ENCODE data around the gene NKX1-2. TPM values are rescaled to one million over a fixed set of nuclear protein-coding genes. Genes with fewer than 3 reads are reported as not detected.

NKX1-2 gene
- total RNA-seq, 6 experiments from 2014 or later, result not detected

DNA sequence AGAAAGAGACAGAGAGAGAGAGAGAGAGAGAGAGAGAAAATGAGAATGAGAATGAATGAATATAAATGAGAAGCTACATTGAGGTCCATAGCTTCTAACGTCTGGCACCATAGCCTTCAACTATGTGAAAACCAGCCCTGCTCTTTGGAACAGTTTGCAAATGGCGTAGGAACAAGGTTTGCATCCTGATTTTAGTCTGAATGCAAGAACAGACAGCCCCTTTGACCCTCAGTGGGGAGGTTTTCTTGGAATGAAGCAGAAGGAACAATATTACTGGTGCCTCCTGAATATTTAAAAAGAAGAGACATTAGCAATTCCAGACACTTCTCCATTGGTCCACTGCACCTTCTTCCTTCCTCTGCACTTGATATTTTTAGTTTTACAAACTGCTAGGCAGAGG, 34.8 kb upstream of the NKX1-2 start:
- ATAC-seq (no peak), DNase-seq (no peak)
- WGBS (ENCODE audit: insufficient coverage, low coverage, low lambda C conversion rate, missing lambda C conversion rate), result no CpG with 5 or more reads among the region's 2 CpGs
- H3K4me3 ChIP-seq, result no peak overlapping the region
- no peaks in the 10 kb centered on the region for H3K27me3 ChIP-seq
- TF ChIP-seq POLR2A (IDR thresholded peaks at IDR 0.05), result no peak
- TF ChIP-seq, protein P1, sequence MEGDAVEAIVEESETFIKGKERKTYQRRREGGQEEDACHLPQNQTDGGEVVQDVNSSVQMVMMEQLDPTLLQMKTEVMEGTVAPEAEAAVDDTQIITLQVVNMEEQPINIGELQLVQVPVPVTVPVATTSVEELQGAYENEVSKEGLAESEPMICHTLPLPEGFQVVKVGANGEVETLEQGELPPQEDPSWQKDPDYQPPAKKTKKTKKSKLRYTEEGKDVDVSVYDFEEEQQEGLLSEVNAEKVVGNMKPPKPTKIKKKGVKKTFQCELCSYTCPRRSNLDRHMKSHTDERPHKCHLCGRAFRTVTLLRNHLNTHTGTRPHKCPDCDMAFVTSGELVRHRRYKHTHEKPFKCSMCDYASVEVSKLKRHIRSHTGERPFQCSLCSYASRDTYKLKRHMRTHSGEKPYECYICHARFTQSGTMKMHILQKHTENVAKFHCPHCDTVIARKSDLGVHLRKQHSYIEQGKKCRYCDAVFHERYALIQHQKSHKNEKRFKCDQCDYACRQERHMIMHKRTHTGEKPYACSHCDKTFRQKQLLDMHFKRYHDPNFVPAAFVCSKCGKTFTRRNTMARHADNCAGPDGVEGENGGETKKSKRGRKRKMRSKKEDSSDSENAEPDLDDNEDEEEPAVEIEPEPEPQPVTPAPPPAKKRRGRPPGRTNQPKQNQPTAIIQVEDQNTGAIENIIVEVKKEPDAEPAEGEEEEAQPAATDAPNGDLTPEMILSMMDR (IDR thresholded peaks at IDR 0.05), result no peak
- H3K4me1 ChIP-seq, result no peaks in the 10 kb centered on the region
- no peaks in the 10 kb centered on the region for H3K9me3 ChIP-seq
- no peaks in the 10 kb centered on the region for H3K36me3 ChIP-seq
- H3K27ac ChIP-seq, result no peak overlapping the region
- intact Hi-C loops (cut with DNase I), result no loop called here

DNA sequence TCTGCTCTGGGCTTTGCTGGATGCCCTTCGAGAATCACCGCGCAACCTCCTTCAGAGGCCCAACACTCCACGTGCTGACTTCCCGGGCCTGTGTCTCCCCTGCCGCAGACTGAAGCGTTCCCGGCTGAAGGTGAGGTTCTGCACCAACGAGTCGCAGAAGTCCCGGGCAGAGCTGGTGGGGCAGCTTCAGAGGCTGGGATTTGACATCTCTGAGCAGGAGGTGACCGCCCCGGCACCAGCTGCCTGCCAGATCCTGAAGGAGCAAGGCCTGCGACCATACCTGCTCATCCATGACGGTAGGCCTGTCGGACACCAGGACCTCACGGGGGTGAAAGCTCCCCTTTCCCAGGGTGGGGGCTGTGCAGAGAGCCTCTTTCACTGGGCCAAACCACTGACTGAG, 34.2 kb upstream of the NKX1-2 start:
- no CpG with 5 or more reads among the region's 17 CpGs for WGBS (ENCODE audit: insufficient coverage, low coverage, low lambda C conversion rate, missing lambda C conversion rate)
- no peak overlapping the region for H3K4me3 ChIP-seq
- no peaks in the 10 kb centered on the region for H3K4me1 ChIP-seq
- no peaks in the 10 kb centered on the region for H3K27me3 ChIP-seq
- ATAC-seq (no peak), DNase-seq (no peak)
- H3K27ac ChIP-seq, result no peak overlapping the region
- no peak for TF ChIP-seq POLR2A (IDR thresholded peaks at IDR 0.05)
- TF ChIP-seq, protein P1 (IDR thresholded peaks at IDR 0.05), result no peak
- intact Hi-C loops (cut with DNase I), result no loop called here
- no peaks in the 10 kb centered on the region for H3K9me3 ChIP-seq
- H3K36me3 ChIP-seq, result no peaks in the 10 kb centered on the region

DNA sequence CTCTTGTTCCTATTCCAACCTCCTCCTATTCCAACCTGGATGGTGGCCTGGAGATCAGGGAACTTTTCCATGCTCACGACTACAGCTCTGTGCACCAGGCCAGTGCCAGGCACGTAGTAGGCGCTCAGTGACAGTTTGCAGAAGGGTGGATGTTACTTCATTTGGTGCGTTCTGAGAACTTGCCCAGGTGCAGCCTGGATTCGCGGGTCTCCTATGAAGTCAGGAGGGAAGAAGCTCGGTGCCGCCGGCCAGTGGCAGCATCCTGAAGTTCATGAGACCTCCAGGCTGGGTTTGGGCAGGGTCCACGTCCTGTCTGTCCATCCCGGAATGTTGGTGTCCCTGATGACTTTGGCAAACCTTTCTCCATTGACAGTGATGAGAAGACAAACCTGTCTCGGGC, 33.0 kb upstream of the NKX1-2 start:
- no peak for ATAC-seq
- H3K4me1 ChIP-seq, result peaks cover 0 to 6% (median 0%) of the 10 kb centered on the region in 4 donors
- TF ChIP-seq, protein P1 (IDR thresholded peaks at IDR 0.05), result no peak
- TF ChIP-seq POLR2A (IDR thresholded peaks at IDR 0.05), result no peak
- intact Hi-C loops (cut with DNase I), result no loop called here
- no peaks in the 10 kb centered on the region for H3K9me3 ChIP-seq
- no peak for DNase-seq
- no peaks in the 10 kb centered on the region for H3K27me3 ChIP-seq
- H3K36me3 ChIP-seq, result no peaks in the 10 kb centered on the region
- H3K4me3 ChIP-seq, result no peak overlapping the region
- 89% methylated on average over 5 of the region's 12 CpGs for WGBS (ENCODE audit: insufficient coverage, low coverage, low lambda C conversion rate, missing lambda C conversion rate)
- no peak overlapping the region for H3K27ac ChIP-seq

DNA sequence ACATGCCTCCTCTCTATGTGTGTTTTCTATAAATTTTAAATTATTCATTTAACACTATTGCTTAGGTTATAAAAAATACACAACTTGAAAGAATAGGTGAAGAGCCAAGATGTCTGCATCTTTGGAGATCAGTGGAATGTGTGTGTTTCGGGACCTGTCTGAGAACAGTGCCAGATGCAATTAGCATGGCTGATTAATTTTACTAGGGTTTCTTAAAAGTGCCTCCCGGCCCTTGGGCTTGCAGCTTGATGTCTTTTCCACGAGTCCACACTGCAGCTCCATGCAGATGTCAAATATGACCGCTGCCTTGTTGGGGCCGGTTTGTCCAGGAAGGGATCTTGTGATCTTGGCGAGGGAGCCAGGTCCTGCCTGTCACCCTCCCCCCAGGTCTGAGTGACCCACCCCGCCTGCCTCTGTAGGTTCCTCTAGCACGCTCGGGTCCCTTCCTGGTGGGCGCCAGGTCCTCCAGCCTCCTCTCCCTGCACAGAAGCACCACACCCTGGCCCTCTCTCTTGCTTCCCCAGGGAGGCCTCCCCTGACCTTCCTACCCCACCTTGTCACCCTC, 32.5 kb upstream of the NKX1-2 start:
- H3K27me3 ChIP-seq, result no peaks in the 10 kb centered on the region
- intact Hi-C loops (cut with DNase I), result no loop called here
- no peak for DNase-seq
- 89% methylated on average over 6 of the region's 10 CpGs for WGBS (ENCODE audit: insufficient coverage, low coverage, low lambda C conversion rate, missing lambda C conversion rate)
- ATAC-seq, result no peak
- H3K4me1 ChIP-seq, result peaks cover 0 to 9% (median 0%) of the 10 kb centered on the region in 4 donors
- no peaks in the 10 kb centered on the region for H3K36me3 ChIP-seq
- TF ChIP-seq, protein P1 (IDR thresholded peaks at IDR 0.05), result no peak
- no peak for TF ChIP-seq POLR2A (IDR thresholded peaks at IDR 0.05)
- H3K4me3 ChIP-seq, result no peak overlapping the region
- H3K9me3 ChIP-seq, result no peaks in the 10 kb centered on the region
- H3K27ac ChIP-seq, result no peak overlapping the region

DNA sequence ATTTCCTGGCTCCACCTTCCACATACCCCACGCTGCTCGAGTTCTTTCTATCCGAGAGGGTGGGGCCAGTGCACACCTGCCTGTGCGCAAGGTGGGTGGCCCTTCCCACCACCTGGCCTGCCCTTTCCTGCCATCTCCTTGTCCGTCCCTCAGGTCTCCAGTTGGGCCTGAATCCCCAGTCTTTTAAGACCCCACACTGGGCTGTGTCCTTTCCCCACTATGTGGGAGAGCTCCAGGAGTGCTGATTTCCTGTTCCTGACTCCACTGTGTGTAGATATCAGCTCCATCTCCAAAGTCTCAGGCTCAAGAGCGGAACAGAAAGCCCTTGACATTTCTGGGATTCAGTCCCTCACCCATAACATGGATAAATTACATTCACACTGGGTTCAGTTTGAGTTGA, 31.9 kb upstream of the NKX1-2 start:
- Histone ChIP-seq H3K4me1 (peaks cover 0 to 9% (median 0%) of the 10 kb centered on the region in 4 donors), H3K9me3 (no peaks in the 10 kb centered on the region), H3K4me3 (no peak overlapping the region), H3K27ac (no peak overlapping the region), H3K27me3 (no peaks in the 10 kb centered on the region), H3K36me3 (no peaks in the 10 kb centered on the region)
- intact Hi-C loops (cut with DNase I), result no loop called here
- 82% methylated on average over 2 of the region's 6 CpGs for WGBS (ENCODE audit: insufficient coverage, low coverage, low lambda C conversion rate, missing lambda C conversion rate)
- TF ChIP-seq POLR2A (IDR thresholded peaks at IDR 0.05), result no peak
- TF ChIP-seq, protein P1 (IDR thresholded peaks at IDR 0.05), result no peak
- DNase-seq, result no peak
- no peak for ATAC-seq

Data from right lobe of liver (tissue), 6 donors.